GM19455 (cell line): ENCODE results near the gene TMEM260.
"Not testable (repeated sequence)": the region's sequence is repeated elsewhere in the genome, so short reads cannot be mapped to it uniquely, and the experiment has no call there.

Experiments used
- ATAC-seq: cut with Tn5 transposase; IDR thresholded peaks from one replicate; pipeline ENCODE4 v1.9.1; 2021; ENCODE audit not compliant: unreplicated experiment

Gene TMEM260

DNA sequence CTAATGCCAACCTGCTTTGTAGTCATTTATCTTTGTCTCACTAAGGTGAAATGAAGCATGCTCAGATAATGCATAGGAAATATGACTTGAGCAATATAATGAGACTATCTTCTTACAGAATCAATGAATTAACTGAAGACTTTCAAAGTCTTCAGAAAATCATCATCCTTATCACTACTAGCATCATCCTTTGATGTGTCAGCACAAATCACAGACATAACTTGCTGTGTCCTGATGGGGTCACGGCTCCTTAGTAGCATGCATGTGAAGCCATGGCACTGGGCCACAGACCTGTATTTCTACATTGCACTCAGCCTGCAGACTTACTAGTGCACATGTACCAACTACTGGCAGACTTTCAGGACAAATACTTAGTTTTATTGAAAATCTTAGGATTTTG lies 18.9 kb downstream of the TMEM260 start:
- ATAC-seq, result no peak

DNA sequence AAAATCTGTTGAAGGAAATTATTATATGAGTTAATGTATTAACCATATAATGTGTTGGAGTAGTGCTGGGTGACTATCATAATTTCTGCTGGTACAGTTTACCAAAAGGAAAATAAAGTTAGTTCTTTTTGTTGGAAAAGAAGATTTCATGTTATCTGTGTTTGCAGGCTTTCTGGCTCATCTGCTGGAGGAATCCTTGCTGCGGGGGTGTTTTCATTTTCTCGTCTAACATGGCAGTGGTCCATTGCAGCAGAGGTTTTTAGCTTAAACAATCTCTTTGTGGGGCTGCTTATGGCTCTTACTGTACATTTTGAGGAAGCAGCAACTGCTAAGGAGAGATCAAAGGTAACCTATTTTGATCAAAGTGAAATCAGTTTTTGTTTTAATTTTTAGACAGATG lies 24.1 kb downstream of the TMEM260 start:
- no peak for ATAC-seq

DNA sequence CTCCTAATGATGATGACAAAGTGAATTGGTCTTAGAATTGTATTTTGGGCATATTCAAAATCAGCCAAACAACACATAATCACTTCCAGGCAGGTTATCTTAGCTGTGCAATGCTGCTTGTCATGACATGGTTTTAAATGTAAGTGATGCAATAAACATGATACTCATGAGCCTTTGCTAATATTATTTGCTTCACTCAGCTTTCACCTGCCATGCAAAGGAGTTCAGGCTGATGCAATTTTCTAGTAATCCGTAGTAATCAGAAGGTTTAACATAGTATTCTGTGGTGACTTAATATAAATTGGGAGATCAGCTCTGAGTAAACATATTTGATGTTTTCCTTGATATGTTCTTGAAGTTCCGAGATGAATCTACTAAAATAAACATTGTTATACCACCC lies 29.1 kb downstream of the TMEM260 start:
- no peak for ATAC-seq

DNA sequence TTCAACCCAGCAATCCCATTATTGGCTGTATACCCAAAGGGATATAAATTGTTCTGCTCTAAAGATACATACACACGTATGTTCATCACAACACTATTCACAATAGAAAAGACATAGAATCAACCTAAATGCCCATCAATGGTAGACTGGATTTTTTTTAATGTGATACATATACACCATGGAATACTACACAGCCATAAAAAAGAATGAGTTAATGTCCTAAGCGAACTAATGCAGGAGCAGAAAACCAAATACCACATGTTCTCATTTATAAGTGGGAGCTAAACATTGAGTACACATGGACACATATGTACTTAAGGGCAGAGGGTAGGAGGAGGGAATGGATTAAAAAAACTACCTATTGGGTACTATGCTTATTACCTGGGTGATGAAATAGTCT lies 32.1 kb downstream of the TMEM260 start:
- ATAC-seq, result not testable (repeated sequence)

DNA sequence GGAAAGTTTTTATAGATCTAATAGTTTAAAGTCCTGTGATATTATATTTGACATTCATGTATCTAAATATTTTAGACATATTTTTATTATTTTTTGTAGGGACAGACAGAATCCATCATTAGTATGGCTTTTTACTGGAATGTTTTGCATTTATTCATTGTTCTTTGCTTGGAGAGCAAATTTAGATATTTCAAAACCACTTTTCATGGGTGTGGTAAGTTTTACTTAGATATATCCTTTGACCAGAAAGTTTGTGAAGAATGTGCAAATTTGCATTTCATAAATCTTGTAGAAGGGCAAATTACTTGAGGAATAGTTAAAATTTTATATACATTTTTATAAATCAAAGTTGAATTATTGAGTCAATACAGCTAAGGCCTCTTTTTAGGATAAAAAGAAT lies 37.5 kb downstream of the TMEM260 start:
- ATAC-seq, result no peak

DNA sequence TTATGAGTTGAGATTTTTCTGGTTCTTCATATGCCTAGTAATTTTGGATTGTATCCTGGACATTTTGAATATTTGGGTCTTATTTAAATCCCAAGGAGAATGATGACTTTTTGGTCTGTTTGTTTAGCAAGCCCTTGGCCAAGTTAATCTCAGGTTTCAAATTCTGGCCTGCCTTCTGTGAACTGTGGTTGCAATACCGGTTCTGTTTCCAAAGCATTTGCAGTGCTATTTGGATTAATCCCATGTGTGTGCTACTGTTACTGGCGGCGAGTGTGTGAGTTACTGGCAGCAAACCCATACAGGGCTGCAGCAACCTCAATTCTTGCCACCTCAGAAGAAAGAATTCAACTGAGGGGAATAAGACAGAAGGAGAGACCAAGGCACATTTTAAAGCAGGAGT lies 51.1 kb downstream of the TMEM260 start:
- ATAC-seq, result no peak

DNA sequence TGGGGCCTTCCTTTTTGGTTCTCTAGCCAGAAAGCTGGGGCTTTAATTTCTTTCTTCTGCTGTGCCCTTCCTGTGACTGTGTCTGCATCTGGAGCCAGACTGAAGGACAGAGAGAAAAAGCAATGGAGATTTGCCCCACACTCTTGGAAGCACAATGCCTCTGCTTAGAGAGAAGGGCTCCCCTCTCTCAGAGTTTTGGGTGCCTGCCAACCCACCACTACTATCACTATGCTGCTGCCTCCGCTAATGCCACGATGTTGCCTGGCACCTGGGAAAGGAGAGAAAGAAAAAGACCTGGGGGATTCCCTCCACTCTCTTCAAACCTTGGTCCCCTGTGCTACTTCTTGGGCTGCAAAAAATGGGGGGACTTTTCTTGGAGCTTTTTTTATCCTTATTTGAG lies 52.6 kb downstream of the TMEM260 start:
- ATAC-seq, result no peak

DNA sequence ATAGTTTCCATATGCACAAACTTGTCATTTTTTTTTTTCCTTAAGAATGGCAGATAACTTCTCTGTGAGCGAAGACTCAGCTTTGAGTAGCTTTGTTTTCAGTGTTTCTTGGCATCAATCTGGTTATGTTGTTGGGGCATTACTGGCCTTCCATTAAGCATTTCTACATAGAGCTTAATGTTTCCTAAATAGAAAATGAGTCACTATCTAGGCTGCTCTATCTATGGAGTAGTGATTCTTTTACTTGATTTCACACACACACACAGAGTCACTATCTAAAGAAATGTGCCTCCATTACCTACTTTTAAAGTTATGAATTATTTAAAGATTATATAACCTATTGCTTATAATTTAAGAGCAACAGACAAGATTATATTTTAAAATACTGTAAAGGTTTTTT lies 53.9 kb downstream of the TMEM260 start:
- no peak for ATAC-seq

DNA sequence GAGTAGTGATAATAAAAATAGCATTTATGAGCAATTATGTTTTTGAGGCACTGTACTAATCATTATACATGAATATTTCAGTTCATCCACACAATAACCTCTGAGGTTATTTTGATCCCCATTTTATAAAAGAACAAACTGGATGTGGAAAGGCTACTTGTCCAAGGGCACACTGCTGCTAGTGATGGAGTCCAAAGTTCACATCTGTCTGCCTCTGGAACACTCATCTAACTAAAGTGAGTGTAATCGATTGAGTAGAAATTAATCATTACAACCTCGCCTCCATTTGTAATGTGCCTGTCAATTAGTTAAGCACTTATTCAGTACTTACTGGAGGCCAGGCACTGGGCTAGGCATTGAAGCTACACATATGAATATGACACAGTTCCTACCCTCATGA lies 55.4 kb downstream of the TMEM260 start:
- no peak for ATAC-seq

DNA sequence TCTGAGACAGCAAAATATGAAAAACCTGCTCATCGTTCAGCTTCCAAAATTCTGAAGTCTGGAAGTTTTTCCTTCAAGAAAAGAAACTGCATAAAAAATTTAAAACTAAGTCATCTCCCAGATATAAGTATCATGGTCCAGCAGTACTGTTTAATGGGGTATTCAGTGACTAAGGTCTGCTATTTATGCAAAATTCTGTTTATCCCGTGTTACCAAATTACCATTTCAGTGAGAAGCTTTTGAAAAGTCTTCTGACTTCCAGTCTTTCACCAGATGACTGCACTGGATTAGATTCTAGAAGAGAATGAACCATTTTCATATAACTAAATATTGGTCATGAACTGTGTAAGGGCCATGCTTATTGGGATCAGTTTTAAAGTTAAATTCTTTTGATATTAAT lies 67.9 kb downstream of the TMEM260 start:
- no peak for ATAC-seq

DNA sequence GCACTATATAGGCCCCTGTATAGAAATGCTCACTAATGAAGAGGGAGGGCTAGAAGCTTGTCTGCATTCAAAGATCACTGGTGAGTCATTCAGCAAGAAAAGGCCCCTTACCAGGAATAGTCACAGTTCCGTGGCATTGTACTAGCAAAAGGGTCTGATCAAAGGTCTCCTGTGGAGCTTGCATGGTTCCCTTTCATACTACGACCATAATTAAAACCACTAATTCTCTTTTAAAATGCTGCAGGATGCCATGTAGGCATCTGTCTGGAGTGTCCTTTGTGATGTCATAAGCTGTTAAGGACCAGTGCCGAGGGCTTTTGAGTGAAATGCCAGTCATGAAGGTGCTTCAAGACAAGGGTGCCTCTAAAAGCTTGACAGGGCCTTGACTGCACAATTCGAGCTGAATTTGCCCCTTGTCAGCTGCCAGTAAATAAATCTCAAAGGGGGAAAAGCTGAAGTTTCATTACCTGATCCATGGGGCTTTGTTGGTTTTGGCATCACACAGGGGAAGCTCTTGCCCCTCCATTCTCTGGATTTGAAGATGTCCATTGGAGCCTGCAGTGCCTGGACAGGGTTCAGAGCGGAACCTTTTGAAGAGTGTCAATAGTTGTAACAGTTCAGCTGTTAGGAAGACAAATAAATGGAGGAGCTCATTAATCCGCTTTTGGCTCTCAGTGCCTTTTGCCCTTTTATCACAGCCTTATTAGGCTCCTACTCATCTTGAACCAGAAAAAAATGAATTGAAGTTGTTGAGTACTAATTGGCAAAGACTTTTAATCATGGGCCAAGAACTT lies 69.1 kb downstream of the TMEM260 start:
- ATAC-seq, result no peak

DNA sequence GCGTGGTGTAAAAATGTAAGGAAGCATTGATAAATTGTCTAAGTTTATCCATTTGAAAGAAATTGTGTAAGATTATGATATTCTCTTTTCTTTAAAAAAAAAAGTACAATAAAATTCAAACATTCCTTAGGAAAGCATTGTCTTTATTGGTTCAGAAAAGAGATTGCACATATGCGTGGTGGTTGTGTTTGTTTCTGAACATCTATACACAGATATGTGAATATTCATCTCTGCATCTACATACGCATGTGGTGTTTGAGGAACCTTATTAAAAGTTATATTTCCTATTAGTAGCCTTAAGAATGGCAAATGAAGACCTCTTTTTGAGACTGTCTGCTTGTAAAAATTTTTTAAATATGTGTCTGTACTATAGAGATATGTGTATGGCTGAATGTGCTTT lies 69.8 kb downstream of the TMEM260 start:
- ATAC-seq, result no peak

DNA sequence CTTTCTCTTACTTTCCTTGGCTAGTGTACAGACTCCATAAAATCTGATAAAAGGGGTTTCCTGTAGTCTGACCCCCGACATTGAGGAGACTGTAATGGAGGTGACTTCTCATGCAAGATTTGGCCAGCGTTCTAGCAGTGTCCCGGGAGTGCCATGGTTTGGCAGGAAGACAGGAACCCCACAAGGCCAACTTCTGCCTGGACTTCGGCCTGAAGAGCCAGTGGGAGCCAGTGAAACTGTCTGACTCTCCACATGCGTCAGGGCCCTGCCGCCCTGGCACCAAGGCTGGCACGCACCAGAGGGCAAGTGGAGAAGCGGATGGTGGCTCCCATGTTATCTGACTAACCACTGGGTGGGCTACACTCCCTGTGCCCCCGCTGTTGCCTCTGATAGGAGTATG lies 70.5 kb downstream of the TMEM260 start:
- no peak for ATAC-seq

DNA sequence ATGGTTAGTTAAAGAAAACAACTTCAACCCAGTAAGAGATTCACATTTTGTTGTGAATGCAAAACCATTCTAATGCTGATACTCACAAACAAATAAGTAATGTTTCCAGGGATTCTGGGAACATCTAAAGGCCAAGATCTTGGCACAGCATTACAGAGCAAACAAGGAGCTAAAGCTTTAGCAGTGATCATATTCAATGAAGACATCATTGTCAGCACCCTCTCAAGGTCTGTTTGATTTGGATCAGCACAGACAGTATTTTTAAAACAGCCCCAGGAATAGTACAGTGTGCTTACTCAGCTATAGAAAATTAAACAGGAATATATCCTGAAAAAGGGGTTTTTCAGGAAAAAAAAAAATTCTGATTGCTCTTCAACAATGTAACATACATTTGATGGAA lies 71.4 kb downstream of the TMEM260 start:
- no peak for ATAC-seq

DNA sequence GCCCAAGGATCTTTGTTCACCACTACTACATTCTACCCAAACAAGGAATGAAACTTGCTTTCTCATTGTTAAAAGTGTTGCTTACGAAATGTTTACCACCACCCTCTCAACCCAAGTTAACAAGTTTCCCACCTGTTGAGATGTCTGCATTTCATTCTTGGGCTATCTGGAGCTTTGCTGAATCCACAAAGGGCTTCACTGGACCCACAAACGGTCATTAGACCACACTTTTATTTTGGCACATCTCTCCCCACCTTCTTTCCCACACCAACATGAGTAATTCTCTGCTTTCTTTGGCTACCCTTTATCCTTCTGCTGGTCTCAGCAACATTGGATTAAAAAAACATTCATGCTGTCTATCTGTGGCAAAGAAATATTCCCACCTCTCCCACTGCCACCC lies 78.0 kb downstream of the TMEM260 start:
- ATAC-seq, result no peak

DNA sequence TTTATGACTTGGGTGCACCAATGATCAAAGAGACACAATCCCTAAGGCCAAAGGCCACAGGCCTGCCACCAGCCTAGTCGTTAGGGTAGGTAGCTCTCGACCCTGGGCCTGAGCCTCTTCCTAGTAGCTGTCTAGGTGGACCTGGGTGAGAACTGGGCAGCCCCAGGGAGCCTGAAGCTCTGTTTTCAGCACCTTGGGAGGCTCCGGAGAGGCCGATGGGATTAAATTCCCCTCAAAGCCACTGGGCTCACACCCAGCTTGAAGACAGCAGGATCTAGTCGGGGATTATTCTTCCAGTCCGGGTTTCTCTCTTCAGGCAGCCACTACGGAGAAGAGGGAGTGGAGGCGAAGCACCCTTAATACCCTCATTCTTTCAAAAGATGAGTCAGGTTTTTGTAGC lies 79.8 kb downstream of the TMEM260 start:
- ATAC-seq, result no peak

DNA sequence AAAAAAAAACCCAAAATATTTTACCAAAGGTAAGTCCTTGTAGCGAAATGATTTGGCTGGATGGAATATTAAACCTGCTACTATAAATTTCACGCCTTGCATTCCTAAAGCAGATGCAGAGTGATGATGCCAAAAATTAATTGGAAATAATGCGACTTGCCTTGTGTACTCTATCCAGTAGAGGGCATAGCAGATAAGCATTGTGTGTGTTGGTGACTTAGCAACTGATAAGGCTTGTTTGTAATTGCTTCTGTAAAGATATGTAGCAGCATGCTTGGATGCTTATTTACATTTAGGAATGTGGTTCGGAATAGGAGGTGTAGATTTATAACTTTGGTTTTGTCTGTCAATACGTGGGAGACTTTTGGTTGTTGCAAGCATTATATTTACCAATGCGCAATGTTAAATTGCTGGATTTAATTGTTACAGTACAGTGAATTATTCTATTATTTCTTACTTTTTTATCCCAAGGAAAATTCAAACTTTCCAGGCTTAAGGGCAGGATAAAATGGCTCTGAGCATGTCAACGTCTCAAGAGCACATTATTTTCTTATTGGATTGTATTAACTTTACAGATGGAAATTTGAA lies 80.5 kb downstream of the TMEM260 start:
- ATAC-seq, result no peak

DNA sequence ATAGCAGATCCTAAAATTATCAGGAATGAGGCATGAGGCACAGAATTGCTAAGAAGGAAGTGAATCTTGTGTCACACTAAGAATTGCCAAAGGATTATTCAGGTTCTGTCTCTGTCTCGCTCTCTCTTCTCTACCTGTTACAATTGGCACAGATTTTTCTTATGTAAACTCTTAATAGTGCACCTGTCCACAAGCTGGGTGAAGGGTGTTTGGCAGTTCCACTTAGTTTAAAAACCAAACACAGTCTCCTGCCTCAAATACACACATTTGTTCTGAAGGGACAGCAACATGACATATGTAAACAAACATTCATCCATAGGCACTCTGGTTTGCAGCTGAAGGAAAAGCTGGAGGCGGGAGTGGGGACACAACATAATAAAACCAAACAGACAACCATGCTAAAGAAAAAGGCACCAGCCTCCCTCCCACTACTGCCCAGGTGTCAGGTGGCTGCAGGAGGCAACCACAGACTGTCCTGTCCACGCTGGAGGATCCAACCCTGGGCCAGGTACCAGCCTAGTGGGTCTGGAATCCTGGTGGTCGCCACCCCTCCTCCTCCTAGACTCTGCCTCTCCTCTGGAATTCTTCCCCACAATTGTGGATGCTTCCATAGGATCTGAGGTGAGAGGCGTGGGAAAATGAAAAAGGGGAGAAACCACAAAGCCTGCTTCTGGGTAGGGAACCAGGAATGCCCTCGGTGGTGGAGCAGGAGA lies 81.2 kb downstream of the TMEM260 start:
- ATAC-seq, result no peak

DNA sequence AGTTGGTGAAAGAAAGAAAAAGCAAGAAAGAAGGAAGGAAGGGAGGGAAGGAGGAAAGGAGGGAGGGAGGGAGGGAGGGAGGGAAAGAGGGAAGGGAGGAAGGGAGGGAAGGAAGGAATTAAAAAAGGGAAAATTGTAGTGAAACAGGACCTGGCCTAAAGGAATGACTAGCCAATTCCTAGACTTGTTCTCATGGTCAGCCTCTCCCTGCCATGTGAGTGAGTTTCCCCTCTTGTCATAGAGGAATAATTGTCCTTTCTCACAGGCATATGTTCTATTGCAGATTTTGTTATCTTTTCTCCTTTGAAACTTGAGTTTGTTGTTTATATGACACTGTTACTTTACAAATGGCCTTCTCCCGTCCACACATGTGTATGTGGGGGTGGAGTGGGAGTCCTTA lies 81.9 kb downstream of the TMEM260 start:
- ATAC-seq, result no peak

DNA sequence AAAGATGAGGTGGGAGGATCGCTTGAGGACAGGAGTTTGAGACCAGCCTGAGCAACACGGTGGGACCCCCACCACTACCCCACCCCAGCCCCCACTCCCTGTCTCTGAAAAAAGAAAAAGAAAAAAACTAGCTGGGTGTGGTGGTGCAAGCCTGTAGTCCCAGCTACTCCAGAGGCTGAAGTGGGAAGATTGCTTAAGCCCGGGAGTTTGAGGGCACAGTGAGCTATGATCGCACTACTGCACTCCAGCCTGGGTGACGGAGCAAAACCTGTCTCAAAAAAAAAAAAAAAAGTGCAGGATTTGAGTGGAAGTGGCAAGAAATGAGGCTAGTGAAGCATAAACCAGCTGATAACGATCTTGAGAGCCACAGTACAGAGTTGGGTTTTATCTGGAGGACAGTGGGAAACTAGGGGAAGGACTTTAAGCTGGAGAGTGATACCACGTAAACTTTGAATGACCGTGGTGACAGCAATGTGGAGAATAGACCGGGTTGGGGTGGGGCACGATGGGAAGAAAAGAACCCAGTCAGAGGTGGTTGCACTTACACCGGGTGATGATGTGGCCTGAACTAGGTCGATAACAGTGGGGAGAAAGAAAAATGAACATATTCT lies 85.3 kb downstream of the TMEM260 start:
- ATAC-seq, result no peak

DNA sequence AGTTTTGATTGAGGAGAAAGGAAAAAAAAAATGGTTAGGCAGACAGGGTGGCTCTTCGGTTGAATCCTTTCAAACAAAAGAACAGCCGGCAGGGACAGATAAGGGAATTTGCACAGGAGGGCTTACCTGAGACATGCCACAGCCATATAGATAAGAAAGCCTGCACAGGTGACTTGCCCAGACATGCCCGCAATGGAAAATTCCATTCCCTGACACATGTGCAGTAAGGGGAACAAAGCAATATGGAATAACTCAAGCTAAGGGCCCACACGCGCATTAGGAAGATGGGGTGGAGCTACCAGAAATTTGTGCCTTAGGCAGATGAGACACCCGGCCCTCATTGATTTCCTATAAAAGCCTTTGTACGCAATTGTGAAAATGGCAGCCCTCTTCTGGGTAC lies 86.7 kb downstream of the TMEM260 start:
- no peak for ATAC-seq

DNA sequence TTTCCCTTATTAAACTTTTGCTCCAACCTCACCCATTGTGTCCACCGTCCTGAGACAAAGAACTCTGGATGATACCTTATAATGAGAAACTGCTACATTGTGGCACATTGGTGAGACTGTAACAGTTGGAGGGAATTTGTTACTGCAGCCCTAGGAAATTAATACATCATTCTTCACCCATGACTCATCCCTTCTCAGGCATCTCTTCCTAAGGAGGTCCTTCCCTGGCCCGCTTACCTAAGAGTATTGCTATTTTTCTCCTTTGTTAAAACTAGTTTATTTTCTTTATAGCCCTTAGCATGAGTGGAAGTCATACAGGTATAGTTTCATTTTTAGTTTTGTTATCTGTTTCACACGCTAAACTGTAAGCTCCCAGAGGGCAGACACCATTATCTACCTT lies 87.1 kb downstream of the TMEM260 start:
- ATAC-seq, result no peak
